Measurements from ENCODE around the gene CCDC141.
"Not testable (repeated sequence)": the region's sequence is repeated elsewhere in the genome, so short reads cannot be mapped to it uniquely, and the experiment has no call there.

CCDC141 gene

DNA sequence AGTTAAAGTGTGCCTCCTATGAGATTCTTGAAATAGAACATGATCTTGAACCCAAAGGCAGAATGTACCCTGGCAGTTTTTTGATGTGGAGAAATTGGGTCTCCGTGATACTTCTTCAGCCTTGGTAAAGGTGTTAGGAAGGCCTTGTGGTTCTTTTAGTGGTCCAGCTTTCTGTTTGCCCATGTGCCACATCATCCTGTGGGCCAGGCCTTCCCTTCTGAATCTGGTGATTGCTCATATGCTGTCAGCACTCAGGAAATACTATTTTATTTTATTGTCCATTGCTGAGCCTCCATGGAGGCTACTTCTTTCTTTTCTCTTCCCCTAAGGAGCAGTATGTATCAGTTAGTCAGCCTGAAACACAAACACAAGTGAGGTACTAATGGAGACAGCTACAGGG, 52.9 kb downstream of the CCDC141 start:
- no peaks in the 10 kb centered on the region for H3K79me2 ChIP-seq (ENCODE audit: control insufficient read depth, low read length)
- H3K36me3 ChIP-seq (ENCODE audit: control insufficient read depth, low read length) = no peaks in the 10 kb centered on the region
- H3F3A ChIP-seq (ENCODE audit: control insufficient read depth, insufficient read depth) = no peaks in the 10 kb centered on the region
- H3K4me2 ChIP-seq (ENCODE audit: low read length) = no peak overlapping the region
- H3K9me3 ChIP-seq (ENCODE audit: control insufficient read depth, insufficient read depth, low read length) = peaks cover 6% of the 10 kb centered on the region; the same call in 1 of the 2 replicates
- H3K4me1 ChIP-seq (ENCODE audit: control insufficient read depth, low read length) = no peaks in the 10 kb centered on the region
- TF ChIP-seq, protein P1, sequence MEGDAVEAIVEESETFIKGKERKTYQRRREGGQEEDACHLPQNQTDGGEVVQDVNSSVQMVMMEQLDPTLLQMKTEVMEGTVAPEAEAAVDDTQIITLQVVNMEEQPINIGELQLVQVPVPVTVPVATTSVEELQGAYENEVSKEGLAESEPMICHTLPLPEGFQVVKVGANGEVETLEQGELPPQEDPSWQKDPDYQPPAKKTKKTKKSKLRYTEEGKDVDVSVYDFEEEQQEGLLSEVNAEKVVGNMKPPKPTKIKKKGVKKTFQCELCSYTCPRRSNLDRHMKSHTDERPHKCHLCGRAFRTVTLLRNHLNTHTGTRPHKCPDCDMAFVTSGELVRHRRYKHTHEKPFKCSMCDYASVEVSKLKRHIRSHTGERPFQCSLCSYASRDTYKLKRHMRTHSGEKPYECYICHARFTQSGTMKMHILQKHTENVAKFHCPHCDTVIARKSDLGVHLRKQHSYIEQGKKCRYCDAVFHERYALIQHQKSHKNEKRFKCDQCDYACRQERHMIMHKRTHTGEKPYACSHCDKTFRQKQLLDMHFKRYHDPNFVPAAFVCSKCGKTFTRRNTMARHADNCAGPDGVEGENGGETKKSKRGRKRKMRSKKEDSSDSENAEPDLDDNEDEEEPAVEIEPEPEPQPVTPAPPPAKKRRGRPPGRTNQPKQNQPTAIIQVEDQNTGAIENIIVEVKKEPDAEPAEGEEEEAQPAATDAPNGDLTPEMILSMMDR (IDR thresholded peaks at IDR 0.05; ENCODE audit: low read depth, low read length, poor library complexity, severe bottlenecking) = no peak
- TF ChIP-seq EZH2phosphoT487 (IDR thresholded peaks at IDR 0.05; ENCODE audit: borderline replicate concordance, low read length) = no peak
- H3K9me2 ChIP-seq (replicated peaks; ENCODE audit: control insufficient read depth, low read length) = no peaks in the 10 kb centered on the region
- no peak overlapping the region for H3K27ac ChIP-seq (ENCODE audit: low read depth, low read length)
- H4K20me1 ChIP-seq (ENCODE audit: control insufficient read depth, insufficient read depth, low read depth, low read length) = no peaks in the 10 kb centered on the region
- H3K4me3 ChIP-seq (ENCODE audit: low read length) = no peak overlapping the region
- H3K27me3 ChIP-seq (ENCODE audit: control insufficient read depth, low read length) = no peaks in the 10 kb centered on the region

DNA sequence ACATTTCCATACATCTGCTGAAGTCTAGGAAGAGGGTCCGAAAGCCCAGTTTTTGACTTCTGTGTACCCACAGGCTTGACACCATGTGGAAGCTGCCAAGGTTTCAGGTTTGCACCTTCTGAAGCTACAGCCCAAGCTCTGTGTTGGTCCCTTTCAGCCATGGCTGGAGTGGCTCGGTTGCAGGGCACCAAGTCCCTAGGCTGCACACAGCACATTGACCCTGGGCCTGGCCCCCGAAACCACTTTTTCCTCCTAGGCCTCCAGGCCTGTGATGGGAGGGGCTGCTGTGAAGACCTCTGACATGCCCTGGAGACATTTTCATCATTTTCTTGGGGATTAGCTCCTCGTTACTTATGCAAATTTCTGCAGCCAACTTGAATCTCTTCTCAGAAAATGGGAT, 55.7 kb downstream of the CCDC141 start:
- TF ChIP-seq, protein P1 (IDR thresholded peaks at IDR 0.05; ENCODE audit: low read depth, low read length, poor library complexity, severe bottlenecking) = no peak
- TF ChIP-seq EZH2phosphoT487 (IDR thresholded peaks at IDR 0.05; ENCODE audit: borderline replicate concordance, low read length) = no peak
- Histone ChIP-seq H3K79me2 (ENCODE audit: control insufficient read depth, low read length) (no peaks in the 10 kb centered on the region), H3K4me2 (ENCODE audit: low read length) (no peak overlapping the region), H3K27me3 (ENCODE audit: control insufficient read depth, low read length) (no peaks in the 10 kb centered on the region), H3K9me3 (ENCODE audit: control insufficient read depth, insufficient read depth, low read length) (peaks cover 6% of the 10 kb centered on the region; the same call in 1 of the 2 replicates), H3K4me3 (ENCODE audit: low read length) (no peak overlapping the region), H3F3A (ENCODE audit: control insufficient read depth, insufficient read depth) (no peaks in the 10 kb centered on the region), H3K36me3 (ENCODE audit: control insufficient read depth, low read length) (no peaks in the 10 kb centered on the region), H3K4me1 (ENCODE audit: control insufficient read depth, low read length) (no peaks in the 10 kb centered on the region), H3K9me2 (replicated peaks; ENCODE audit: control insufficient read depth, low read length) (no peaks in the 10 kb centered on the region), H4K20me1 (ENCODE audit: control insufficient read depth, insufficient read depth, low read depth, low read length) (no peaks in the 10 kb centered on the region), H3K27ac (ENCODE audit: low read depth, low read length) (no peak overlapping the region)

DNA sequence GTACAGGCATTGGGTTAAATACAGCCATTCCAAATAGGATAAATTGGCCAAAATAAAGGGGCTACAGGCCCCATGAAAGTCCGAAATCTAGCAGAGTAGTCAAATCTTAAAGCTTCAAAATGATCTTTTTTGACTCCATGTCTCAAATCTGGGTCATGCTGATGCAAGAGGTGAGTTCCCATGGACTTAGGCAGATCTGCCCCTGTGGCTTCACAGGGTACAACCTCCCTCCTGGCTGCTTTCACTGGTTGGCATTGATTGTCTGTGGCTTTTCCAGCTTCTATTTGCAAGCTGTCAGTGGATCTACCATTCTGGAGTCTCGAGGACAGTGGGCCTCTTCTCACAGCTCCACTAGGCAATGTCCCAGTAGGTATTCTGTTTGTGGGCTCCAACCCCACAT, 56.1 kb downstream of the CCDC141 start:
- H3K79me2 ChIP-seq (ENCODE audit: control insufficient read depth, low read length) = no peaks in the 10 kb centered on the region
- H3K36me3 ChIP-seq (ENCODE audit: control insufficient read depth, low read length) = no peaks in the 10 kb centered on the region
- no peaks in the 10 kb centered on the region for H4K20me1 ChIP-seq (ENCODE audit: control insufficient read depth, insufficient read depth, low read depth, low read length)
- no peaks in the 10 kb centered on the region for H3K27me3 ChIP-seq (ENCODE audit: control insufficient read depth, low read length)
- H3F3A ChIP-seq (ENCODE audit: control insufficient read depth, insufficient read depth) = no peaks in the 10 kb centered on the region
- H3K9me3 ChIP-seq (ENCODE audit: control insufficient read depth, insufficient read depth, low read length) = peaks cover 6% of the 10 kb centered on the region; the same call in 1 of the 2 replicates
- H3K4me2 ChIP-seq (ENCODE audit: low read length) = no peak overlapping the region
- H3K4me3 ChIP-seq (ENCODE audit: low read length) = no peak overlapping the region
- H3K9me2 ChIP-seq (replicated peaks; ENCODE audit: control insufficient read depth, low read length) = no peaks in the 10 kb centered on the region
- H3K27ac ChIP-seq (ENCODE audit: low read depth, low read length) = no peak overlapping the region
- H3K4me1 ChIP-seq (ENCODE audit: control insufficient read depth, low read length) = no peaks in the 10 kb centered on the region
- TF ChIP-seq, protein P1 (IDR thresholded peaks at IDR 0.05; ENCODE audit: low read depth, low read length, poor library complexity, severe bottlenecking) = no peak
- TF ChIP-seq EZH2phosphoT487 (IDR thresholded peaks at IDR 0.05; ENCODE audit: borderline replicate concordance, low read length) = no peak

DNA sequence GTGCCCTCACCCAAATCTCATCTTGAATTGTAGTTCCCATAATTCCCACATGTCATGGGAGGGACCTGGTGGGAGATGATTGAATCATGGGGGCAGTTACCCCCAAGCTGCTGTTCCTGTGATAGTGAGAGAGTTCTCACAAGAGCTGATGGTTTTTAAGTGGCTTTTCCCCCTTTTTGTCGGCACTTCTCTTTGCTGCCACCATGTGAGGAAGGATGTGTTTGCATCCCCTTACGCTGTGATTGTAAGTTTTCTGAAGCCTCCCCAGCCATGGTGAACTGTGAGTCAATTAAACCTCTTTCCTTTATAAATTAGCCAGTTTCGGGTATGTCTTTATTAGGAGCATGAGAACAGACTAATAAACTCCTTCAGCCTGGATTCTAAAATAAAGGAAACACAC, 57.2 kb downstream of the CCDC141 start:
- H3K79me2 ChIP-seq (ENCODE audit: control insufficient read depth, low read length); H3F3A ChIP-seq (ENCODE audit: control insufficient read depth, insufficient read depth); H4K20me1 ChIP-seq (ENCODE audit: control insufficient read depth, insufficient read depth, low read depth, low read length); H3K4me1 ChIP-seq (ENCODE audit: control insufficient read depth, low read length); H3K27ac ChIP-seq (ENCODE audit: low read depth, low read length); H3K4me2 ChIP-seq (ENCODE audit: low read length); H3K27me3 ChIP-seq (ENCODE audit: control insufficient read depth, low read length); H3K9me2 ChIP-seq (replicated peaks; ENCODE audit: control insufficient read depth, low read length); H3K9me3 ChIP-seq (ENCODE audit: control insufficient read depth, insufficient read depth, low read length); H3K36me3 ChIP-seq (ENCODE audit: control insufficient read depth, low read length); H3K4me3 ChIP-seq (ENCODE audit: low read length): not testable (repeated sequence)
